Posterior vena cava (tissue), 2 donors: ENCODE measurements around the gene CLSTN1. TPM values are rescaled to one million over a fixed set of nuclear protein-coding genes. Genes with fewer than 3 reads are reported as not detected.
"Not testable (repeated sequence)": the region's sequence is repeated elsewhere in the genome, so short reads cannot be mapped to it uniquely, and the experiment has no call there.

Source experiments
- DNase-seq: peaks from one replicate; pipeline ENCODE4 v3.0.0-alpha.2; 2020; ENCODE audit warnings: low spot score
- intact Hi-C, 2 donors: fragments of 100-400 bp; cut with DNase I; formaldehyde crosslinking; loops; one replicate each; pipeline versions ENCODE4 v1.14.1 to v1.14.2; 2022 to 2023
- total RNA-seq, 2 donors: library from RNA; stranded (reverse); fragmentation: NEBNext Ultra II Directional; extraction: Animal tissue kit (Norgen Biotek cat#: 25700); gene quantifications; one replicate each; pipeline ENCODE4 v1.2.1, GENCODE V29; 2021
- donor health status: DM: yes; HTN: yes; CAD: no.
- donor health status: DM: yes; HTN: yes; CAD: no.

Gene CLSTN1
- total RNA-seq, 2 donors from 2014 or later: 59.8 to 77.9 TPM

GRCh38 chr1:9748391-9748790 lies 75.4 kb downstream of the CLSTN1 start:
- intact Hi-C loops: not testable (repeated sequence)
- peak; percentile 58 for DNase-seq

- peak; percentile 45 for DNase-seq
- intact Hi-C loops: no loop called here
Measured at GRCh38 chr1:9746651-9747050, 77.1 kb downstream of the CLSTN1 start.

- intact Hi-C loops: no loop called here
- DNase-seq: peak; percentile 81
Measured at GRCh38 chr1:9746211-9746610, 77.6 kb downstream of the CLSTN1 start.

GRCh38 chr1:9744106-9744799 lies 79.5 kb downstream of the CLSTN1 start:
- no peak for DNase-seq
- intact Hi-C loops: no loop called here

- intact Hi-C loops: no loop called here
- DNase-seq: no peak
Measured at GRCh38 chr1:9737671-9738070, 86.1 kb downstream of the CLSTN1 start.

- peak; percentile 69 for DNase-seq
- intact Hi-C loops: no loop called here
Measured at GRCh38 chr1:9737057-9737456, 86.7 kb downstream of the CLSTN1 start.

- no peak for DNase-seq
- intact Hi-C loops: no loop called here
Measured at GRCh38 chr1:9736241-9736640, 87.5 kb downstream of the CLSTN1 start.

- DNase-seq: no peak
- intact Hi-C loops: no loop called here
Measured at GRCh38 chr1:9735800-9736199, 88.0 kb downstream of the CLSTN1 start.

GRCh38 chr1:9733160-9733789 lies 90.5 kb downstream of the CLSTN1 start:
- no peak for DNase-seq
- intact Hi-C loops: no loop called here

GRCh38 chr1:9732123-9732971 lies 91.4 kb downstream of the CLSTN1 start:
- intact Hi-C loops: no loop called here
- no peak for DNase-seq

- intact Hi-C loops: no loop called here
- DNase-seq: no peak
Measured at GRCh38 chr1:9731561-9731960, 92.2 kb downstream of the CLSTN1 start.

- intact Hi-C loops: no loop called here
- peak; percentile 64 for DNase-seq
Measured at GRCh38 chr1:9731051-9731537, 92.7 kb downstream of the CLSTN1 start.

- intact Hi-C loops: no loop called here
- peak; percentile 92 for DNase-seq
Measured at GRCh38 chr1:9730096-9730901, 93.5 kb downstream of the CLSTN1 start.

GRCh38 chr1:9729523-9729922 lies 94.2 kb downstream of the CLSTN1 start:
- intact Hi-C loops: loop anchor here in 1 of 2 donors (10.0 kb wide), 1 partner anchor 135 kb away; no protein-coding TSS in a partner anchor
- DNase-seq: no peak

- peak; percentile 50 for DNase-seq
- intact Hi-C loops: loop anchor here in 1 of 2 donors (10.0 kb wide), 1 partner anchor 136 kb away; no protein-coding TSS in a partner anchor
Measured at GRCh38 chr1:9728451-9729295, 95.1 kb downstream of the CLSTN1 start.

GRCh38 chr1:9726905-9727595 lies 96.7 kb downstream of the CLSTN1 start:
- DNase-seq: no peak
- intact Hi-C loops: loop anchor here in 1 of 2 donors (10.0 kb wide), 1 partner anchor 138 kb away; no protein-coding TSS in a partner anchor

- no peak for DNase-seq
- intact Hi-C loops: loop anchor here in 1 of 2 donors (10.0 kb wide), 1 partner anchor 138 kb away; no protein-coding TSS in a partner anchor
Measured at GRCh38 chr1:9726406-9726805, 97.4 kb downstream of the CLSTN1 start.
